ENCODE measurements around the gene FOXB2.
"Not testable (repeated sequence)": the region's sequence is repeated elsewhere in the genome, so short reads cannot be mapped to it uniquely, and the experiment has no call there.

FOXB2 gene

GRCh38 chr9:77019236-77019925, at the start of gene FOXB2:
Gene FOXB2, plus strand, starts transcription at chr9:77019655. Its CDS starts 0 bp downstream, at chr9:77019655.
- DNase-seq (ENCODE audit: low spot score), result peak; percentile 56

GRCh38 chr9:76969716-76970115, 49.7 kb upstream of the FOXB2 start:
- DNase-seq (ENCODE audit: low spot score), result no peak

GRCh38 chr9:76978831-76979230, 40.6 kb upstream of the FOXB2 start:
- DNase-seq (ENCODE audit: low spot score), result not testable (repeated sequence)

- DNase-seq (ENCODE audit: low spot score), result no peak
Measured at GRCh38 chr9:76980566-76980965, 38.9 kb upstream of the FOXB2 start.

- no peak for DNase-seq (ENCODE audit: low spot score)
Measured at GRCh38 chr9:76984486-76984885, 35.0 kb upstream of the FOXB2 start.

- no peak for DNase-seq (ENCODE audit: low spot score)
Measured at GRCh38 chr9:76985581-76985980, 33.9 kb upstream of the FOXB2 start.

- DNase-seq (ENCODE audit: low spot score), result no peak
Measured at GRCh38 chr9:76987594-76988200, 31.8 kb upstream of the FOXB2 start.

GRCh38 chr9:76988941-76989340, 30.5 kb upstream of the FOXB2 start:
- DNase-seq (ENCODE audit: low spot score), result no peak

- DNase-seq (ENCODE audit: low spot score), result no peak
Measured at GRCh38 chr9:76989501-76989900, 30.0 kb upstream of the FOXB2 start.

GRCh38 chr9:76996700-76997099, 22.8 kb upstream of the FOXB2 start:
- DNase-seq (ENCODE audit: low spot score), result peak; percentile 73

- no peak for DNase-seq (ENCODE audit: low spot score)
Measured at GRCh38 chr9:76999261-76999660, 20.2 kb upstream of the FOXB2 start.

GRCh38 chr9:77000330-77000729, 19.1 kb upstream of the FOXB2 start:
- DNase-seq (ENCODE audit: low spot score), result no peak

GRCh38 chr9:77003366-77003765, 16.1 kb upstream of the FOXB2 start:
- DNase-seq (ENCODE audit: low spot score), result no peak

- no peak for DNase-seq (ENCODE audit: low spot score)
Measured at GRCh38 chr9:77005216-77005615, 14.2 kb upstream of the FOXB2 start.

GRCh38 chr9:77010527-77010926, 8.9 kb upstream of the FOXB2 start:
- DNase-seq (ENCODE audit: low spot score), result no peak

GRCh38 chr9:77011973-77012821, 7.3 kb upstream of the FOXB2 start:
- DNase-seq (ENCODE audit: low spot score), result peak; percentile 92

GRCh38 chr9:77013206-77013931, 6.1 kb upstream of the FOXB2 start:
- no peak for DNase-seq (ENCODE audit: low spot score)

- peak; percentile 51 for DNase-seq (ENCODE audit: low spot score)
Measured at GRCh38 chr9:77013932-77014596, 5.4 kb upstream of the FOXB2 start.

GRCh38 chr9:77014597-77015263, 4.7 kb upstream of the FOXB2 start:
- DNase-seq (ENCODE audit: low spot score), result peak; percentile 60

GRCh38 chr9:77015327-77016048, 4.0 kb upstream of the FOXB2 start:
- DNase-seq (ENCODE audit: low spot score), result peak; percentile 48

Data from ecto neural progenitor cell (in vitro differentiated cells).